ENCODE results near the gene PNPLA3.

PNPLA3 gene

GRCh38 chr22:43895986-43896645 is 27.5 kb upstream of the PNPLA3 start:
- H3K4me2 ChIP-seq (ENCODE audit: low read depth, low read length, poor library complexity, severe bottlenecking): no peak overlapping the region
- TF ChIP-seq CTCF (conservative IDR thresholded peaks at IDR 0.05; ENCODE audit: low read length) (no peak), EZH2phosphoT487 (IDR thresholded peaks at IDR 0.05; ENCODE audit: borderline replicate concordance) (no peak)
- H3F3A ChIP-seq (ENCODE audit: low read depth): no peaks in the 10 kb centered on the region
- H3K4me3 ChIP-seq (ENCODE audit: low read length, poor library complexity, severe bottlenecking): no peak overlapping the region
- H3K79me2 ChIP-seq (ENCODE audit: insufficient read depth, low read length): no peaks in the 10 kb centered on the region
- no peak overlapping the region for H2AFZ ChIP-seq (ENCODE audit: low read length)
- no peaks in the 10 kb centered on the region for H3K9me2 ChIP-seq (replicated peaks; ENCODE audit: low read depth, low read length)
- H3K27me3 ChIP-seq (ENCODE audit: insufficient read depth, low read length, poor library complexity, severe bottlenecking): no peaks in the 10 kb centered on the region
- no peaks in the 10 kb centered on the region for H3K9me3 ChIP-seq (ENCODE audit: insufficient read depth, low read depth, low read length)
- H4K20me1 ChIP-seq (ENCODE audit: insufficient read depth, low read length, poor library complexity, severe bottlenecking): no peaks in the 10 kb centered on the region
- H3K4me1 ChIP-seq (ENCODE audit: insufficient read depth, low read length, poor library complexity, severe bottlenecking): no peaks in the 10 kb centered on the region
- H3K9ac ChIP-seq (ENCODE audit: low read depth, low read length, poor library complexity, severe bottlenecking): no peak overlapping the region
- H3K36me3 ChIP-seq (ENCODE audit: insufficient read depth, low read length): no peaks in the 10 kb centered on the region

GRCh38 chr22:43897751-43898261 is 25.8 kb upstream of the PNPLA3 start:
- TF ChIP-seq EZH2phosphoT487 (IDR thresholded peaks at IDR 0.05; ENCODE audit: borderline replicate concordance) (no peak), CTCF (conservative IDR thresholded peaks at IDR 0.05; ENCODE audit: low read length) (no peak)
- no peaks in the 10 kb centered on the region for H4K20me1 ChIP-seq (ENCODE audit: insufficient read depth, low read length, poor library complexity, severe bottlenecking)
- no peaks in the 10 kb centered on the region for H3K9me2 ChIP-seq (replicated peaks; ENCODE audit: low read depth, low read length)
- H2AFZ ChIP-seq (ENCODE audit: low read length): no peak overlapping the region
- no peaks in the 10 kb centered on the region for H3K9me3 ChIP-seq (ENCODE audit: insufficient read depth, low read depth, low read length)
- no peak overlapping the region for H3K9ac ChIP-seq (ENCODE audit: low read depth, low read length, poor library complexity, severe bottlenecking)
- H3K36me3 ChIP-seq (ENCODE audit: insufficient read depth, low read length): no peaks in the 10 kb centered on the region
- H3F3A ChIP-seq (ENCODE audit: low read depth): no peaks in the 10 kb centered on the region
- H3K4me3 ChIP-seq (ENCODE audit: low read length, poor library complexity, severe bottlenecking): no peak overlapping the region
- H3K4me1 ChIP-seq (ENCODE audit: insufficient read depth, low read length, poor library complexity, severe bottlenecking): no peaks in the 10 kb centered on the region
- H3K27me3 ChIP-seq (ENCODE audit: insufficient read depth, low read length, poor library complexity, severe bottlenecking): no peaks in the 10 kb centered on the region
- H3K79me2 ChIP-seq (ENCODE audit: insufficient read depth, low read length): no peaks in the 10 kb centered on the region
- H3K4me2 ChIP-seq (ENCODE audit: low read depth, low read length, poor library complexity, severe bottlenecking): no peak overlapping the region

GRCh38 chr22:43900206-43900605 is 23.4 kb upstream of the PNPLA3 start:
- H3K9ac ChIP-seq (ENCODE audit: low read depth, low read length, poor library complexity, severe bottlenecking): no peak overlapping the region
- H3K36me3 ChIP-seq (ENCODE audit: insufficient read depth, low read length): no peaks in the 10 kb centered on the region
- H3K9me2 ChIP-seq (replicated peaks; ENCODE audit: low read depth, low read length): no peaks in the 10 kb centered on the region
- no peaks in the 10 kb centered on the region for H3K27me3 ChIP-seq (ENCODE audit: insufficient read depth, low read length, poor library complexity, severe bottlenecking)
- no peak overlapping the region for H3K4me2 ChIP-seq (ENCODE audit: low read depth, low read length, poor library complexity, severe bottlenecking)
- TF ChIP-seq CTCF (conservative IDR thresholded peaks at IDR 0.05; ENCODE audit: low read length) (no peak), EZH2phosphoT487 (IDR thresholded peaks at IDR 0.05; ENCODE audit: borderline replicate concordance) (no peak)
- no peaks in the 10 kb centered on the region for H3K9me3 ChIP-seq (ENCODE audit: insufficient read depth, low read depth, low read length)
- H3K79me2 ChIP-seq (ENCODE audit: insufficient read depth, low read length): no peaks in the 10 kb centered on the region
- H2AFZ ChIP-seq (ENCODE audit: low read length): no peak overlapping the region
- H3K4me1 ChIP-seq (ENCODE audit: insufficient read depth, low read length, poor library complexity, severe bottlenecking): no peaks in the 10 kb centered on the region
- H3F3A ChIP-seq (ENCODE audit: low read depth): no peaks in the 10 kb centered on the region
- no peak overlapping the region for H3K4me3 ChIP-seq (ENCODE audit: low read length, poor library complexity, severe bottlenecking)
- H4K20me1 ChIP-seq (ENCODE audit: insufficient read depth, low read length, poor library complexity, severe bottlenecking): no peaks in the 10 kb centered on the region

Data from Loucy (cell line).